ENCODE data around the gene UGDH.

The UGDH gene

GRCh38 chr4:39497909-39498726 is 29.1 kb downstream of the UGDH start:
- H3F3A ChIP-seq (ENCODE audit: insufficient read depth, low read length), result no peaks in the 10 kb centered on the region
- H2AFZ ChIP-seq (ENCODE audit: low read length), result no peak overlapping the region
- no peak overlapping the region for H3K9ac ChIP-seq (ENCODE audit: low read length)
- H3K9me3 ChIP-seq (ENCODE audit: low read length), result no peaks in the 10 kb centered on the region
- H3K4me3 ChIP-seq (ENCODE audit: low read depth, low read length, poor library complexity, severe bottlenecking), result no peak overlapping the region
- H3K27ac ChIP-seq (ENCODE audit: low read depth, low read length, poor library complexity, severe bottlenecking), result no peak overlapping the region
- no peaks in the 10 kb centered on the region for H3K79me2 ChIP-seq (ENCODE audit: insufficient read depth, low read length)
- H3K36me3 ChIP-seq (ENCODE audit: insufficient read depth, low read length), result peaks cover 31% of the 10 kb centered on the region
- H4K20me1 ChIP-seq (ENCODE audit: insufficient read depth, low read length), result no peaks in the 10 kb centered on the region
- no peaks in the 10 kb centered on the region for H3K27me3 ChIP-seq (ENCODE audit: insufficient read depth, low read length)
- no peak for TF ChIP-seq CTCF (IDR thresholded peaks at IDR 0.05; ENCODE audit: low read length)
- no peak for TF ChIP-seq EZH2 (IDR thresholded peaks at IDR 0.05; ENCODE audit: borderline replicate concordance, low read length)
- no peaks in the 10 kb centered on the region for H3K4me1 ChIP-seq (ENCODE audit: insufficient read depth, low read length, severe bottlenecking)
- H3K9me2 ChIP-seq (ENCODE audit: low read depth, low read length), result no peaks in the 10 kb centered on the region
- no peak overlapping the region for H3K4me2 ChIP-seq (ENCODE audit: low read length)

GRCh38 chr4:39495446-39496213 is 31.6 kb downstream of the UGDH start:
- no peaks in the 10 kb centered on the region for H3K9me3 ChIP-seq (ENCODE audit: low read length)
- no peak for TF ChIP-seq EZH2 (IDR thresholded peaks at IDR 0.05; ENCODE audit: borderline replicate concordance, low read length)
- TF ChIP-seq CTCF (IDR thresholded peaks at IDR 0.05; ENCODE audit: low read length), result no peak
- no peaks in the 10 kb centered on the region for H3K4me1 ChIP-seq (ENCODE audit: insufficient read depth, low read length, severe bottlenecking)
- H3K4me2 ChIP-seq (ENCODE audit: low read length), result no peak overlapping the region
- H3K4me3 ChIP-seq (ENCODE audit: low read depth, low read length, poor library complexity, severe bottlenecking), result no peak overlapping the region
- no peak overlapping the region for H2AFZ ChIP-seq (ENCODE audit: low read length)
- H3F3A ChIP-seq (ENCODE audit: insufficient read depth, low read length), result no peaks in the 10 kb centered on the region
- H3K9ac ChIP-seq (ENCODE audit: low read length), result no peak overlapping the region
- no peak overlapping the region for H3K27ac ChIP-seq (ENCODE audit: low read depth, low read length, poor library complexity, severe bottlenecking)
- H3K27me3 ChIP-seq (ENCODE audit: insufficient read depth, low read length), result no peaks in the 10 kb centered on the region
- peaks cover 17% of the 10 kb centered on the region for H3K36me3 ChIP-seq (ENCODE audit: insufficient read depth, low read length)
- no peaks in the 10 kb centered on the region for H3K9me2 ChIP-seq (ENCODE audit: low read depth, low read length)
- H4K20me1 ChIP-seq (ENCODE audit: insufficient read depth, low read length), result no peaks in the 10 kb centered on the region
- H3K79me2 ChIP-seq (ENCODE audit: insufficient read depth, low read length), result no peaks in the 10 kb centered on the region

- no peaks in the 10 kb centered on the region for H3K9me3 ChIP-seq (ENCODE audit: low read length)
- H3K9ac ChIP-seq (ENCODE audit: low read length), result no peak overlapping the region
- no peaks in the 10 kb centered on the region for H3K79me2 ChIP-seq (ENCODE audit: insufficient read depth, low read length)
- no peaks in the 10 kb centered on the region for H4K20me1 ChIP-seq (ENCODE audit: insufficient read depth, low read length)
- no peak overlapping the region for H3K27ac ChIP-seq (ENCODE audit: low read depth, low read length, poor library complexity, severe bottlenecking)
- no peak overlapping the region for H3K4me2 ChIP-seq (ENCODE audit: low read length)
- H3F3A ChIP-seq (ENCODE audit: insufficient read depth, low read length), result no peaks in the 10 kb centered on the region
- H3K27me3 ChIP-seq (ENCODE audit: insufficient read depth, low read length), result no peaks in the 10 kb centered on the region
- H3K4me1 ChIP-seq (ENCODE audit: insufficient read depth, low read length, severe bottlenecking), result no peaks in the 10 kb centered on the region
- H2AFZ ChIP-seq (ENCODE audit: low read length), result no peak overlapping the region
- no peak overlapping the region for H3K4me3 ChIP-seq (ENCODE audit: low read depth, low read length, poor library complexity, severe bottlenecking)
- peaks cover 10% of the 10 kb centered on the region for H3K36me3 ChIP-seq (ENCODE audit: insufficient read depth, low read length)
- TF ChIP-seq EZH2 (IDR thresholded peaks at IDR 0.05; ENCODE audit: borderline replicate concordance, low read length) (no peak), CTCF (IDR thresholded peaks at IDR 0.05; ENCODE audit: low read length) (no peak)
- H3K9me2 ChIP-seq (ENCODE audit: low read depth, low read length), result no peaks in the 10 kb centered on the region
Measured at GRCh38 chr4:39494354-39494753, 32.9 kb downstream of the UGDH start.

Measured in OCI-LY1 (cell line).